ENCODE results near the gene KDF1. TPM values are rescaled to one million over a fixed set of nuclear protein-coding genes. Genes with fewer than 3 reads are reported as not detected.

Gene KDF1
- total and polyA plus RNA-seq, 2 of the 13 experiments (the other 11 are each of a cell fraction or from before 2014, with no cell fraction given): 1.9 to 4.9 TPM

GRCh38 chr1:26993237-26994019 is 33.2 kb upstream of the KDF1 start, which contains the start of gene TRNP1 (continued):
- peak; percentile 24; the same call in 1 of the 2 replicates for TF ChIP-seq ZBED4 (CRISPR knock-in tag; IDR thresholded peaks at IDR 0.05; ENCODE audit: borderline replicate concordance)
- no peak for TF ChIP-seq JUN (CRISPR knock-in tag; IDR thresholded peaks at IDR 0.05)
- TF ChIP-seq, protein P1, sequence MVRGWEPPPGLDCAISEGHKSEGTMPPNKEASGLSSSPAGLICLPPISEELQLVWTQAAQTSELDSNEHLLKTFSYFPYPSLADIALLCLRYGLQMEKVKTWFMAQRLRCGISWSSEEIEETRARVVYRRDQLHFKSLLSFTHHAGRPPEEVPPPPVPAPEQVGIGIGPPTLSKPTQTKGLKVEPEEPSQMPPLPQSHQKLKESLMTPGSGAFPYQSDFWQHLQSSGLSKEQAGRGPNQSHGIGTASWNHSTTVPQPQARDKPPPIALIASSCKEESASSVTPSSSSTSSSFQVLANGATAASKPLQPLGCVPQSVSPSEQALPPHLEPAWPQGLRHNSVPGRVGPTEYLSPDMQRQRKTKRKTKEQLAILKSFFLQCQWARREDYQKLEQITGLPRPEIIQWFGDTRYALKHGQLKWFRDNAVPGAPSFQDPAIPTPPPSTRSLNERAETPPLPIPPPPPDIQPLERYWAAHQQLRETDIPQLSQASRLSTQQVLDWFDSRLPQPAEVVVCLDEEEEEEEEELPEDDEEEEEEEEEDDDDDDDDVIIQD (CRISPR knock-in tag; IDR thresholded peaks at IDR 0.05; ENCODE audit: low read depth): no peak
- peak; percentile 83 for TF ChIP-seq SPEN (CRISPR knock-in tag; IDR thresholded peaks at IDR 0.05; ENCODE audit: low read depth)
- TF ChIP-seq MAZ (IDR thresholded peaks at IDR 0.05; ENCODE audit: borderline replicate concordance, low read depth, low read length): peak; percentile 98
- TF ChIP-seq MAZ (CRISPR knock-in tag; IDR thresholded peaks at IDR 0.05; ENCODE audit: low read depth): peak; percentile 98
- 0 out of 2 replicates have a peak, but pooled peaks have one; percentile 53 for TF ChIP-seq NFKBIZ (CRISPR knock-in tag; IDR thresholded peaks at IDR 0.05)
- no peak for TF ChIP-seq ZNF512 (CRISPR knock-in tag; IDR thresholded peaks at IDR 0.05)
- no peak for TF ChIP-seq PLSCR1 (CRISPR knock-in tag; IDR thresholded peaks at IDR 0.05; ENCODE audit: borderline replicate concordance)
- no peak for TF ChIP-seq MBD4 (IDR thresholded peaks at IDR 0.05; ENCODE audit: borderline replicate concordance, low read length)
- TF ChIP-seq STAT5B (CRISPR knock-in tag; IDR thresholded peaks at IDR 0.05): no peak
- 0 out of 2 replicates have a peak, but pooled peaks have one; percentile 7 for TF ChIP-seq TRAFD1 (CRISPR knock-in tag; IDR thresholded peaks at IDR 0.05; ENCODE audit: borderline replicate concordance)
- TF ChIP-seq, protein P2, sequence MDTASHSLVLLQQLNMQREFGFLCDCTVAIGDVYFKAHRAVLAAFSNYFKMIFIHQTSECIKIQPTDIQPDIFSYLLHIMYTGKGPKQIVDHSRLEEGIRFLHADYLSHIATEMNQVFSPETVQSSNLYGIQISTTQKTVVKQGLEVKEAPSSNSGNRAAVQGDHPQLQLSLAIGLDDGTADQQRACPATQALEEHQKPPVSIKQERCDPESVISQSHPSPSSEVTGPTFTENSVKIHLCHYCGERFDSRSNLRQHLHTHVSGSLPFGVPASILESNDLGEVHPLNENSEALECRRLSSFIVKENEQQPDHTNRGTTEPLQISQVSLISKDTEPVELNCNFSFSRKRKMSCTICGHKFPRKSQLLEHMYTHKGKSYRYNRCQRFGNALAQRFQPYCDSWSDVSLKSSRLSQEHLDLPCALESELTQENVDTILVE (CRISPR knock-in tag; IDR thresholded peaks at IDR 0.05): peak; percentile 93
- no peak; the same call in 1 of the 2 replicates for TF ChIP-seq DNMT3B (CRISPR knock-in tag; conservative IDR thresholded peaks at IDR 0.05)
- no peak for TF ChIP-seq RFX5 (IDR thresholded peaks at IDR 0.05; ENCODE audit: low read depth, low read length)
- TF ChIP-seq TEAD3 (CRISPR knock-in tag; optimal IDR thresholded peaks at IDR 0.05; ENCODE audit: borderline replicate concordance): peak; percentile 74
- no peak for TF ChIP-seq THYN1 (CRISPR knock-in tag; IDR thresholded peaks at IDR 0.05; ENCODE audit: borderline replicate concordance, low read depth)
